ENCODE data around the gene TUBB4B.

Gene TUBB4B

DNA sequence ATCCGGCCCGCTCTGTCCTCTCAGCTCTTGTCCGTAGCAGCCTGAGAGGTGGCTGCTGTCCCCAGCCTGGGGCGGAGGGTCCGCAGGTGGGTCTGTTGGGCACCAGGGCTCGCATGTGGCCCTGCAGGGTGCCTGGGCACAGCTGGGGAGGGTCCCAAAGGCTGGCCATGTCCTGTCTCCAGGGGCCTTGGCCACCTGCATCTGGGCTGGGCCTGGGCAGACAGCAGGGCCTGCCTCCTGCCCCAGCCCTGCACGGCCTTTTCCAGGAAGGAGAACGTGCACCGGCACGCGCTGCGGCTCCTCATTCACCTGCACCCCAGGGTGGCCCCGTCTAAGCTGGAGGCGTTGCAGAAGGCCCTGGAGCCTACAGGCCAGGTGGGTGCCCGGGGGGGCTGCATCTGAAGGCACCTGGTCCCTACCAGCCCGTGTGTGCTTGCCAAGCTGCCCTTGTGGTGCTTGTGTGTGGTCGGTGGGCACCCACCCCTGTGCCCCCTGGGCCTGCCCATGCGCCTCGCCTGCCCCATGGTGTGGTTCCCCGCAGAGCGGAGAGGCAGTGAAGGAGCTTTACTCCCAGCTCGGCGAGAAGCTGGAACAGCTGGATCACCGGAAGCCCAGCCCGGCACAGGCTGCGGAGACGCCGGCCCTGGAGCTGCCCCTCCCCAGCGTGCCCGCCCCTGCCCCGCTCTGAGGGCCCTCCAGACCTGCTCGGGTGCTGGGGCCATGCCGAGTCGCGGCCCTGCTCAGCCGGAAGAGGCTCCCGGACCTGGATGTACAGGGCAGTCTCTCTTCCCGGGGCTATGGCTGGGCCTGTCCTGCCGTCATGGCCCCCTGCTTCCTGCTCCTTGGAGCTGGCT, 31.4 kb downstream of the TUBB4B start:
- H3K4me1 ChIP-seq (ENCODE audit: control insufficient read depth, insufficient read depth, low read length): 0 out of 2 replicates have a peak, but pooled peaks cover 4% of the 10 kb centered on the region
- POLR2A ChIA-PET: interaction anchor here (1.3 to 2.4 kb wide), 2 partner anchors 18 to 32 kb away, joined by 3 to 9 read pairs; partner anchors contain the start of gene TUBB4B
- CTCF ChIA-PET: interaction anchor here (0.6 to 1.7 kb wide), 4 partner anchors 10 to 44 kb away, joined by 3 to 5 read pairs (median 4); no protein-coding TSS in a partner anchor
- H3K27ac ChIP-seq (ENCODE audit: extremely low read depth, low read depth, low read length): no peak overlapping the region
- no peaks in the 10 kb centered on the region for H3K9me3 ChIP-seq (ENCODE audit: control insufficient read depth, insufficient read depth, low read depth, low read length)
- no peak overlapping the region for H3K4me3 ChIP-seq (ENCODE audit: low read depth, low read length)
- H3K36me3 ChIP-seq (ENCODE audit: control insufficient read depth in 2 of 2, insufficient read depth in 1 of 2, low read length in 2 of 2): peaks cover 0 to 46% of the 10 kb centered on the region in 2 experiments; a peak in 2 of 3 replicates
- peak; percentile 69; the same call in 1 of the 2 replicates for TF ChIP-seq ZNF600 (tag by site-specific recombination; IDR thresholded peaks at IDR 0.05)
- TF ChIP-seq, protein P1, sequence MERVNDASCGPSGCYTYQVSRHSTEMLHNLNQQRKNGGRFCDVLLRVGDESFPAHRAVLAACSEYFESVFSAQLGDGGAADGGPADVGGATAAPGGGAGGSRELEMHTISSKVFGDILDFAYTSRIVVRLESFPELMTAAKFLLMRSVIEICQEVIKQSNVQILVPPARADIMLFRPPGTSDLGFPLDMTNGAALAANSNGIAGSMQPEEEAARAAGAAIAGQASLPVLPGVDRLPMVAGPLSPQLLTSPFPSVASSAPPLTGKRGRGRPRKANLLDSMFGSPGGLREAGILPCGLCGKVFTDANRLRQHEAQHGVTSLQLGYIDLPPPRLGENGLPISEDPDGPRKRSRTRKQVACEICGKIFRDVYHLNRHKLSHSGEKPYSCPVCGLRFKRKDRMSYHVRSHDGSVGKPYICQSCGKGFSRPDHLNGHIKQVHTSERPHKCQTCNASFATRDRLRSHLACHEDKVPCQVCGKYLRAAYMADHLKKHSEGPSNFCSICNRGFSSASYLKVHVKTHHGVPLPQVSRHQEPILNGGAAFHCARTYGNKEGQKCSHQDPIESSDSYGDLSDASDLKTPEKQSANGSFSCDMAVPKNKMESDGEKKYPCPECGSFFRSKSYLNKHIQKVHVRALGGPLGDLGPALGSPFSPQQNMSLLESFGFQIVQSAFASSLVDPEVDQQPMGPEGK (tag by site-specific recombination; IDR thresholded peaks at IDR 0.05): 0 out of 2 replicates have a peak, but pooled peaks have one; percentile 13
- TF ChIP-seq ZNF660 (tag by site-specific recombination; IDR thresholded peaks at IDR 0.05): no peak
- TF ChIP-seq HIC1 (tag by site-specific recombination; IDR thresholded peaks at IDR 0.05): 0 out of 2 replicates have a peak, but pooled peaks have one; percentile 32
- TF ChIP-seq KLF9 (tag by site-specific recombination; IDR thresholded peaks at IDR 0.05; ENCODE audit: low read depth): no peak
- TF ChIP-seq ZNF423 (tag by site-specific recombination; IDR thresholded peaks at IDR 0.05): 0 out of 2 replicates have a peak, but pooled peaks have one; percentile 19
- TF ChIP-seq GLIS2 (tag by site-specific recombination; IDR thresholded peaks at IDR 0.05): peak; percentile 56
- no peak for TF ChIP-seq ZNF707 (tag by site-specific recombination; IDR thresholded peaks at IDR 0.05)
- TF ChIP-seq ZNF121 (tag by site-specific recombination; IDR thresholded peaks at IDR 0.05): no peak
- no peak for TF ChIP-seq ZNF24 (tag by site-specific recombination; IDR thresholded peaks at IDR 0.05)
- TF ChIP-seq, protein P2, sequence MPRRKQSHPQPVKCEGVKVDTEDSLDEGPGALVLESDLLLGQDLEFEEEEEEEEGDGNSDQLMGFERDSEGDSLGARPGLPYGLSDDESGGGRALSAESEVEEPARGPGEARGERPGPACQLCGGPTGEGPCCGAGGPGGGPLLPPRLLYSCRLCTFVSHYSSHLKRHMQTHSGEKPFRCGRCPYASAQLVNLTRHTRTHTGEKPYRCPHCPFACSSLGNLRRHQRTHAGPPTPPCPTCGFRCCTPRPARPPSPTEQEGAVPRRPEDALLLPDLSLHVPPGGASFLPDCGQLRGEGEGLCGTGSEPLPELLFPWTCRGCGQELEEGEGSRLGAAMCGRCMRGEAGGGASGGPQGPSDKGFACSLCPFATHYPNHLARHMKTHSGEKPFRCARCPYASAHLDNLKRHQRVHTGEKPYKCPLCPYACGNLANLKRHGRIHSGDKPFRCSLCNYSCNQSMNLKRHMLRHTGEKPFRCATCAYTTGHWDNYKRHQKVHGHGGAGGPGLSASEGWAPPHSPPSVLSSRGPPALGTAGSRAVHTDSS (tag by site-specific recombination; IDR thresholded peaks at IDR 0.05): no peak
- no peak for TF ChIP-seq ZNF211 (tag by site-specific recombination; IDR thresholded peaks at IDR 0.05; ENCODE audit: low read depth)

DNA sequence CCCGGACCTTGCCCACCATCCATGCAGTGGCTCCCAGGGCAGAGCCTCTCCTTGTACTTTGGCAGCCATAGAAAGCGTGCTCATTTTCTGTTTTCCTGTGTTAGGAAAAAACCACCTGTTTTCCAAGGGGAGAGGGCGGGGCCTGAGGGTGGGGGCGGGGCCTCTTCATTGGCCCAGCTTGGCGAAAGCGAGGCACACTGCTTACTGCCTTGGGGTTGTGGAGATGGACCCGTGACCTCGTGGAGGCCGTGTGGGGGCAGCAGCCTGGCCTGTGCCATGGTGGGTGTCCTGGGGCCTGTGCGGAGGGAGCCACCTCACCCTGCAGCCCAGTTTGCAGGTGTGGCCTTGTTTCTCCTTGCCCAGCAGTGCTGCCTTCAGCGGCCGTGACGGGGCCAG, 32.0 kb downstream of the TUBB4B start:
- no peak overlapping the region for H3K4me3 ChIP-seq (ENCODE audit: low read depth, low read length)
- ChIA-PET CTCF (interaction anchor here (0.6 to 1.7 kb wide), 6 partner anchors 11 to 227 kb away, joined by 3 to 5 read pairs (median 4); no protein-coding TSS in a partner anchor), POLR2A (interaction anchor here (1.3 to 2.4 kb wide), 2 partner anchors 19 to 32 kb away, joined by 3 to 9 read pairs; partner anchors contain the start of gene TUBB4B)
- H3K4me1 ChIP-seq (ENCODE audit: control insufficient read depth, insufficient read depth, low read length): 0 out of 2 replicates have a peak, but pooled peaks cover 4% of the 10 kb centered on the region
- peaks cover 0 to 40% of the 10 kb centered on the region in 2 experiments; a peak in 2 of 3 replicates for H3K36me3 ChIP-seq (ENCODE audit: control insufficient read depth in 2 of 2, insufficient read depth in 1 of 2, low read length in 2 of 2)
- no peak overlapping the region for H3K27ac ChIP-seq (ENCODE audit: extremely low read depth, low read depth, low read length)
- no peaks in the 10 kb centered on the region for H3K9me3 ChIP-seq (ENCODE audit: control insufficient read depth, insufficient read depth, low read depth, low read length)
- TF ChIP-seq ZNF621 (tag by site-specific recombination; IDR thresholded peaks at IDR 0.05) (no peak), ZFHX2 (tag by site-specific recombination; conservative IDR thresholded peaks at IDR 0.05) (no peak), YY2 (tag by site-specific recombination; IDR thresholded peaks at IDR 0.05) (no peak), SCRT1 (tag by site-specific recombination; IDR thresholded peaks at IDR 0.05; ENCODE audit: borderline replicate concordance) (no peak), SCRT2 (tag by site-specific recombination; IDR thresholded peaks at IDR 0.05) (0 out of 2 replicates have a peak, but pooled peaks have one; percentile 67), ZNF585B (tag by site-specific recombination; IDR thresholded peaks at IDR 0.05) (no peak), ZNF157 (tag by site-specific recombination; IDR thresholded peaks at IDR 0.05) (no peak)
- TF ChIP-seq, protein P3, sequence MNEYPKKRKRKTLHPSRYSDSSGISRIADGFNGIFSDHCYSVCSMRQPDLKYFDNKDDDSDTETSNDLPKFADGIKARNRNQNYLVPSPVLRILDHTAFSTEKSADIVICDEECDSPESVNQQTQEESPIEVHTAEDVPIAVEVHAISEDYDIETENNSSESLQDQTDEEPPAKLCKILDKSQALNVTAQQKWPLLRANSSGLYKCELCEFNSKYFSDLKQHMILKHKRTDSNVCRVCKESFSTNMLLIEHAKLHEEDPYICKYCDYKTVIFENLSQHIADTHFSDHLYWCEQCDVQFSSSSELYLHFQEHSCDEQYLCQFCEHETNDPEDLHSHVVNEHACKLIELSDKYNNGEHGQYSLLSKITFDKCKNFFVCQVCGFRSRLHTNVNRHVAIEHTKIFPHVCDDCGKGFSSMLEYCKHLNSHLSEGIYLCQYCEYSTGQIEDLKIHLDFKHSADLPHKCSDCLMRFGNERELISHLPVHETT (tag by site-specific recombination; IDR thresholded peaks at IDR 0.05): no peak

All from HEK293 (cell line).